HepG2 (cell line): ENCODE results near the gene FDXACB1.

ENCODE experiments used
- CTCF ChIP-seq: sonication (generic); formaldehyde crosslinking; IDR thresholded peaks from 2 replicates; pipeline ENCODE4 v1.5.0; 2020; ENCODE audit warnings: mild to moderate bottlenecking, missing genetic modification reagents, moderate library complexity
- DMTF1 ChIP-seq: sonication (generic); formaldehyde crosslinking; IDR thresholded peaks from 2 replicates; pipeline ENCODE4 v1.4.0; 2020; ENCODE audit warnings: mild to moderate bottlenecking, missing genetic modification reagents
- LRRFIP1 ChIP-seq: sonication (generic); formaldehyde crosslinking; conservative IDR thresholded peaks from 2 replicates; pipeline ENCODE4 v1.4.0; 2020; ENCODE audit warnings: missing genetic modification reagents
- MYNN ChIP-seq: sonication (generic); formaldehyde crosslinking; IDR thresholded peaks from 2 replicates; pipeline ENCODE4 v1.4.0; 2020; ENCODE audit warnings: mild to moderate bottlenecking, low read depth, missing genetic modification reagents
- POLR2AphosphoS5 ChIP-seq: IDR thresholded peaks from 2 replicates; pipeline ENCODE4 v1.6.1; 2012; ENCODE audit warnings: low read depth, low read length
- SIN3A ChIP-seq: IDR thresholded peaks from 2 replicates; pipeline ENCODE4 v1.6.1; 2011; ENCODE audit warnings: low read depth, mild to moderate bottlenecking, control low read depth, low read length, borderline replicate concordance
- SMAD1 ChIP-seq: sonication (generic); formaldehyde crosslinking; IDR thresholded peaks from 2 replicates; pipeline ENCODE4 v1.4.0; 2020; ENCODE audit warnings: missing genetic modification reagents, low read depth, mild to moderate bottlenecking, borderline replicate concordance
- SRSF9 ChIP-seq: fragments of 200-400 bp; formaldehyde crosslinking; IDR thresholded peaks from 2 replicates; pipeline ENCODE4 v1.6.1; 2018; ENCODE audit warnings: borderline replicate concordance, mild to moderate bottlenecking, low read depth, low read length; ENCODE audit not compliant: insufficient read depth, poor library complexity, severe bottlenecking
- ZHX1 ChIP-seq: sonication (generic); formaldehyde crosslinking; IDR thresholded peaks from 2 replicates; pipeline ENCODE4 v1.8.1; 2022; ENCODE audit warnings: low read depth, mild to moderate bottlenecking, missing genetic modification reagents
- ZNF510 ChIP-seq: sonication (generic); formaldehyde crosslinking; IDR thresholded peaks from 2 replicates; pipeline ENCODE4 v1.4.0; 2020; ENCODE audit warnings: low read depth, mild to moderate bottlenecking, missing genetic modification reagents

GRCh38 chr11:111846636-111847035 lies 32.3 kb downstream of the FDXACB1 start:
- no peak for TF ChIP-seq ZNF510 (CRISPR knock-in tag)
- no peak for TF ChIP-seq POLR2AphosphoS5
- TF ChIP-seq LRRFIP1 (CRISPR knock-in tag): no peak
- no peak for TF ChIP-seq SRSF9
- no peak for TF ChIP-seq ZHX1
- no peak for TF ChIP-seq SMAD1 (CRISPR knock-in tag)
- no peak for TF ChIP-seq DMTF1 (CRISPR knock-in tag)
- TF ChIP-seq SIN3A: no peak
- TF ChIP-seq CTCF (CRISPR knock-in tag): no peak
- no peak for TF ChIP-seq MYNN (CRISPR knock-in tag)
